ENCODE results near the gene ATP11C.
"Not testable (repeated sequence)": the region's sequence is repeated elsewhere in the genome, so short reads cannot be mapped to it uniquely, and the experiment has no call there.

DNA sequence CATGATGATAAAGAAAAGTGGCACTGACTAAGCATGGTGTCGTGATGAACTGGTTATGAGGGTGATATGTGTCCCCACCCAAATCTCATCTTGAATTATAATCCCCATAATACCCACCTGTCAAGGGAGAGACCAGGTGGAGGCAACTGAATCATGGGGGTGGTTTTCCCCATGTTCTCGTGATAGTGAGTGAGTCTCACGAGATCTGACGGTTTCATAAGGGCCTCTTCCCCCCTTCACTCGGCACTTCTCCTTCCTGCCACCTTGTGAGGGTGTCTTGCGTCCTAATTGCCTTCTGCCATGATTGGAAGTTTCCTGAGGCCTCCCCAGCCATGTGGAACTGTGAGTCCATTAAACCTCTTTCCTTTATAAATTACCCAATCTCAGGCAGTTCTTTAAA is 11.7 kb downstream of the ATP11C start:
- TF ChIP-seq POLR2A (IDR thresholded peaks at IDR 0.05), result not testable (repeated sequence)
- TF ChIP-seq, protein P1, sequence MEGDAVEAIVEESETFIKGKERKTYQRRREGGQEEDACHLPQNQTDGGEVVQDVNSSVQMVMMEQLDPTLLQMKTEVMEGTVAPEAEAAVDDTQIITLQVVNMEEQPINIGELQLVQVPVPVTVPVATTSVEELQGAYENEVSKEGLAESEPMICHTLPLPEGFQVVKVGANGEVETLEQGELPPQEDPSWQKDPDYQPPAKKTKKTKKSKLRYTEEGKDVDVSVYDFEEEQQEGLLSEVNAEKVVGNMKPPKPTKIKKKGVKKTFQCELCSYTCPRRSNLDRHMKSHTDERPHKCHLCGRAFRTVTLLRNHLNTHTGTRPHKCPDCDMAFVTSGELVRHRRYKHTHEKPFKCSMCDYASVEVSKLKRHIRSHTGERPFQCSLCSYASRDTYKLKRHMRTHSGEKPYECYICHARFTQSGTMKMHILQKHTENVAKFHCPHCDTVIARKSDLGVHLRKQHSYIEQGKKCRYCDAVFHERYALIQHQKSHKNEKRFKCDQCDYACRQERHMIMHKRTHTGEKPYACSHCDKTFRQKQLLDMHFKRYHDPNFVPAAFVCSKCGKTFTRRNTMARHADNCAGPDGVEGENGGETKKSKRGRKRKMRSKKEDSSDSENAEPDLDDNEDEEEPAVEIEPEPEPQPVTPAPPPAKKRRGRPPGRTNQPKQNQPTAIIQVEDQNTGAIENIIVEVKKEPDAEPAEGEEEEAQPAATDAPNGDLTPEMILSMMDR (IDR thresholded peaks at IDR 0.05), result not testable (repeated sequence)
